ENCODE data around the gene AHDC1. TPM values are rescaled to one million over a fixed set of nuclear protein-coding genes. Genes with fewer than 3 reads are reported as not detected.

Gene AHDC1
- total RNA-seq, 2 donors from 2014 or later, result 13.5 to 14.2 TPM

DNA sequence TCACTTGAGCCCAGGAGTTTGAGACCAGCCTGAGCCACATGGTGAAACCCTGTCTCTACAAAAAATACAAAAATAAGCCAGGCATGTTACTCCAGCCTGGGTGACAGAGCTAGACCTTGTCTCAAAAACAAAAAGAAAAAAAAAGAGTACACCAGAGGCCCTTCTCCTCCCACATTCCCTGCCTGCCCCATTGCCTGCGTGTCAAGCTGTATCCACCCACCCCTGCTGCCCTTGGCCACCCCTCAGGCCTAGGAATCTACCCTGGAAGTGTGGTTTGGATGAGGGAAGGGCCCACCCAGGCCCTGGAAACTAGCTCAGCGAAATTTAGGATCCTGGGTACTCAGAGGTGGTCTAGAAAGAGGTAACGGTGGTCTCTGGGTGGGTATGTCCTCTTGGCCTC is 88.3 kb downstream of the AHDC1 start:
- H3K36me3 ChIP-seq (replicated peaks in 1 of 2; ENCODE audit: insufficient read depth in 1 of 2, low read depth in 2 of 2), result no peaks in the 10 kb centered on the region
- WGBS, 2 donors, result 65 to 80% methylated on average over 3 of the region's 3 CpGs
- intact Hi-C loops (cut with DNase I), result no loop called here
- no peak for DNase-seq
- no peaks in the 10 kb centered on the region for H3K9me3 ChIP-seq
- H3K4me3 ChIP-seq, result no peak overlapping the region
- no peaks in the 10 kb centered on the region for H3K27me3 ChIP-seq
- TF ChIP-seq POLR2A (IDR thresholded peaks at IDR 0.05), result no peak
- TF ChIP-seq, protein P1, sequence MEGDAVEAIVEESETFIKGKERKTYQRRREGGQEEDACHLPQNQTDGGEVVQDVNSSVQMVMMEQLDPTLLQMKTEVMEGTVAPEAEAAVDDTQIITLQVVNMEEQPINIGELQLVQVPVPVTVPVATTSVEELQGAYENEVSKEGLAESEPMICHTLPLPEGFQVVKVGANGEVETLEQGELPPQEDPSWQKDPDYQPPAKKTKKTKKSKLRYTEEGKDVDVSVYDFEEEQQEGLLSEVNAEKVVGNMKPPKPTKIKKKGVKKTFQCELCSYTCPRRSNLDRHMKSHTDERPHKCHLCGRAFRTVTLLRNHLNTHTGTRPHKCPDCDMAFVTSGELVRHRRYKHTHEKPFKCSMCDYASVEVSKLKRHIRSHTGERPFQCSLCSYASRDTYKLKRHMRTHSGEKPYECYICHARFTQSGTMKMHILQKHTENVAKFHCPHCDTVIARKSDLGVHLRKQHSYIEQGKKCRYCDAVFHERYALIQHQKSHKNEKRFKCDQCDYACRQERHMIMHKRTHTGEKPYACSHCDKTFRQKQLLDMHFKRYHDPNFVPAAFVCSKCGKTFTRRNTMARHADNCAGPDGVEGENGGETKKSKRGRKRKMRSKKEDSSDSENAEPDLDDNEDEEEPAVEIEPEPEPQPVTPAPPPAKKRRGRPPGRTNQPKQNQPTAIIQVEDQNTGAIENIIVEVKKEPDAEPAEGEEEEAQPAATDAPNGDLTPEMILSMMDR (IDR thresholded peaks at IDR 0.05), result no peak
- no peak for ATAC-seq
- peaks cover 11% of the 10 kb centered on the region for H3K4me1 ChIP-seq
- no peak overlapping the region for H3K27ac ChIP-seq

DNA sequence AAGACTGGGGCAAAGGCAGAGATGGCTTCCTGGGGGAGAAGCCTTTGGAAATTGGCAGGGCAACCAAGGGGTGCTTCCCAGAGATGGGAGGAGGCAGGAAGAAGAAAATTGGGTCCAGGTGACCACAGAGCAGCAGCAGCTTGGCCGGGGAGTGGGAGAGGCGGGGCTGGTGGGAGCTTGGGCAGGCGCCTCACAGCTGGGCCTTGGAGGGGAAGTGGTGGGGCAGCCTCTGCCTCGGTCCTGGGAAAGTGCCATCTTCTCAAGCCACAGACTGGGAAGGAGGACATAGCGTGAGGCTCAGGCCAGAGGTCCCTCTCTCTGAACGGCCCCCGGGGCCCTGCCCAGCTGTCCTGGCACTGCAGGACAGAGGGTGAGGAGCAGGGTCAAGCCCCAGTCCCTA is 90.0 kb downstream of the AHDC1 start:
- TF ChIP-seq, protein P1 (IDR thresholded peaks at IDR 0.05), result no peak
- no peak for TF ChIP-seq POLR2A (IDR thresholded peaks at IDR 0.05)
- intact Hi-C loops (cut with DNase I), result no loop called here
- Histone ChIP-seq H3K27ac (no peak overlapping the region), H3K36me3 (replicated peaks in 1 of 2; ENCODE audit: insufficient read depth in 1 of 2, low read depth in 2 of 2) (no peaks in the 10 kb centered on the region), H3K27me3 (no peaks in the 10 kb centered on the region), H3K4me1 (peaks cover 6% of the 10 kb centered on the region), H3K4me3 (no peak overlapping the region), H3K9me3 (no peaks in the 10 kb centered on the region)
- peak; percentile 28 for ATAC-seq
- DNase-seq, result peak in 1 of 4 donors; percentile 32
- 51 to 58% methylated on average over 7 of the region's 7 CpGs for WGBS, 2 donors

DNA sequence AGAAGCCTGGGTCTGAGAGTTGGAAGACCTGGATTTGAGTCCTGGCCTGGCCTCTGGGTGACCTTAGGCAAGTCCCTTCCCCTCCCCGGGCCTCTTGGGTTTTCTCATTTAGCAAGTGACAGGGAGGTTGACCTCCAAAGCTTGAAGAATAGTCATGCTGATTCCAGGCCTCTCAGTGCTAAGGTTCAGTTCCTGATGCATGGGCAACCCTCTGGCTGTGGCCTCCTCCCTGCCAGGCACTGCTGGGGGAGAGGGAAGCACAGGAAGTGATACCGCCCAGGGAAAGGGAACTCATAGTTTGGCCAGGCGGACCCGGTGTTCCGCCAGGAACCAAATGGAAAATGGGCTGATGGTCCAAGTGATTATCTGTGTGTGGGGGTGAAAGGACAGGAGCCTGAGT is 90.4 kb downstream of the AHDC1 start:
- WGBS, 2 donors, result 58 to 78% methylated on average over 4 to 5 of the region's 5 CpGs
- H3K27ac ChIP-seq, result no peak overlapping the region
- H3K4me1 ChIP-seq, result peaks cover 6% of the 10 kb centered on the region
- H3K4me3 ChIP-seq, result no peak overlapping the region
- TF ChIP-seq, protein P1 (IDR thresholded peaks at IDR 0.05), result no peak
- no peak for TF ChIP-seq POLR2A (IDR thresholded peaks at IDR 0.05)
- ATAC-seq (no peak), DNase-seq (no peak)
- no peaks in the 10 kb centered on the region for H3K9me3 ChIP-seq
- H3K27me3 ChIP-seq, result no peaks in the 10 kb centered on the region
- H3K36me3 ChIP-seq (replicated peaks in 1 of 2; ENCODE audit: insufficient read depth in 1 of 2, low read depth in 2 of 2), result no peaks in the 10 kb centered on the region
- intact Hi-C loops (cut with DNase I), result no loop called here

DNA sequence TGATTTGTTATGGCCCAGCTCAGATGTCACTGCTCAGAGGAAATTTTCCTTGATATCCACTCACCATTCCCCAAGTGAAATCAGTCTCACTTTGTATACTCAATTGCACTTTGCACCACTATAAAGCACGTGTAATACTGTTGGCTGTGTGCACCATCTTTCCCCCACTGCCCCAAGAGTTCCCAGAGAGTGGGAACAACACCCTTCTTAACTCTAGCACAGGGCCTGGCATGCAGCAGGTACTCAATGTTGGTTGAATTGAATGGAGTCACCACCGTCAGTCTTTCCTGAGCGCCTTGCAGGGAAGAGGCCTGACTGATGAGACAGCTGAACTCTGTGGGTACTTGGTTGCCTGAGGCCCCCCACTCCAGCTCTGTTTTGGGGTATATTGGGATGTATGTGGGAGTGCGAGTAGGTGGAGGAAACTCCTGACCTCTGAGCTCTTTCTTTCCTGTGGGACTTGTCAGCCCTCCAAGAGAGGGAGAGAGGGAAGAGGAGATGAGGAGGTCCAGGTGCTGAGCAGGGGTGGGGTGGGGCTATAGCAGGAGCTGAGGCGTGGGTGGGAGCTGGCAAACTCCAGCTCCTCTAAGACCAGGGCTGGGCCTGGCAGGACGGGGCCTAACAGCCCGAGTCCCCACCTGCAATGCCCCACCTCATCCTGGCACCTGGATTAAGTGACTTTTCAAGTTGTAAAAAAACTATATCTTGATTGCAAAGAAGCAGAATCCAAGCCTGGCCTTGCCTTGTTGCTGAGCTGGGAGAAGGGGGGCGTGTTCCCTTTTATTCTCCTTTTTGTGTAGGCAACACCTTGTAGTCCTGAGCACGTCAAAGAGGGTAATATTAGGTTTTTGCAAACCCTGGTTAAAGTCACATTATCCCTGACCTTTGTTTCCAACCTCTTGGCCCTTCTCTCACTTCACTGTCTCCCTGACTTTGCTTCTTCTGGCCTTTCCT is 94.5 kb downstream of the AHDC1 start:
- Histone ChIP-seq H3K9me3 (no peaks in the 10 kb centered on the region), H3K27ac (no peak overlapping the region), H3K4me3 (no peak overlapping the region), H3K36me3 (replicated peaks in 1 of 2; ENCODE audit: insufficient read depth in 1 of 2, low read depth in 2 of 2) (no peaks in the 10 kb centered on the region), H3K4me1 (peaks cover 17% of the 10 kb centered on the region), H3K27me3 (no peaks in the 10 kb centered on the region)
- WGBS, 2 donors, result 76 to 82% methylated on average over 9 of the region's 9 CpGs
- intact Hi-C loops (cut with DNase I), result no loop called here
- DNase-seq (no peak), ATAC-seq (no peak)
- no peak for TF ChIP-seq POLR2A (IDR thresholded peaks at IDR 0.05)
- TF ChIP-seq, protein P1 (IDR thresholded peaks at IDR 0.05), result no peak
